HG02798 (cell line): ENCODE measurements around the gene RAMP3.
"Not testable (repeated sequence)": the region's sequence is repeated elsewhere in the genome, so short reads cannot be mapped to it uniquely, and the experiment has no call there.

Source experiments
- ATAC-seq: cut with Tn5 transposase; IDR thresholded peaks from one replicate; pipeline ENCODE4 v1.9.1; 2021; ENCODE audit warnings: mild to moderate bottlenecking; ENCODE audit not compliant: unreplicated experiment, poor library complexity

Gene RAMP3

DNA sequence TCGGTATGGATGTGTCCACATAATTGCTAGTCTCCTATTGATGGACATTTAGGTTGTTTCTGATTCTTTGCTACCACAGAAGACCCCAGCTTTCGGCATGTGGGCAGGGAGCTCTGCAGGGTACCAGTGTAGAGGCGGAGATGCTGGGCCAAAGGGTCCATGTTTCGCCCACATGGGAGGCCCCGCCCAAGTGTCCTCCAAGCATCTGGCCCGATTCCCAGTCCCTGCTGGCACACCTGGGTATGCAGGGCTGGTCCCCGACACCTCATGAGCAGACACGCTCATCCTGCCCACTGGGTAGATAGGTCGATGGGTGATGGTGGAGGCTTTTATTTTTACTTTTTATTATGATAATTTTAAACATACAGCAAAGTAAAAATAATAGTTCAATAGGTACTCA, 26.7 kb upstream of the RAMP3 start:
- no peak for ATAC-seq

DNA sequence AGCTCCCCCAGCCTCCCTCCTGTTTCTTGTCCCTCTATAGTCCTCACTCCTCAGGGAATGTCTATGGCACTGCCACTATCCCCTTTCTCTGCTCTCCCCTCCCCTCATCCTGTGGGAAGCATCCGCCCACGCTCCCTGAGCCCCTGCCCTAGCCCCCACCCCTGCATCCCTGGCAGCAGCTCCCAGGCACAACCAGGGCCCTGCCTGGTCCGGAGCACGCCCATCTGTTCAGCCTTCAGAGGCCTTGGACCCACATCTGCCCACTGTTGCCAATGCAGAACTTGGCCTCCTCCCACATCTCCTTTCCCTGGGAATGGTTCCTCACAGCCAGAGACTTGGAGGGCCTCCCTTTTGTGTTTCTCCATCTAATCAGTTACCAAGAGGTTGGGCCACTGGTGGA, 25.7 kb upstream of the RAMP3 start:
- ATAC-seq = no peak

DNA sequence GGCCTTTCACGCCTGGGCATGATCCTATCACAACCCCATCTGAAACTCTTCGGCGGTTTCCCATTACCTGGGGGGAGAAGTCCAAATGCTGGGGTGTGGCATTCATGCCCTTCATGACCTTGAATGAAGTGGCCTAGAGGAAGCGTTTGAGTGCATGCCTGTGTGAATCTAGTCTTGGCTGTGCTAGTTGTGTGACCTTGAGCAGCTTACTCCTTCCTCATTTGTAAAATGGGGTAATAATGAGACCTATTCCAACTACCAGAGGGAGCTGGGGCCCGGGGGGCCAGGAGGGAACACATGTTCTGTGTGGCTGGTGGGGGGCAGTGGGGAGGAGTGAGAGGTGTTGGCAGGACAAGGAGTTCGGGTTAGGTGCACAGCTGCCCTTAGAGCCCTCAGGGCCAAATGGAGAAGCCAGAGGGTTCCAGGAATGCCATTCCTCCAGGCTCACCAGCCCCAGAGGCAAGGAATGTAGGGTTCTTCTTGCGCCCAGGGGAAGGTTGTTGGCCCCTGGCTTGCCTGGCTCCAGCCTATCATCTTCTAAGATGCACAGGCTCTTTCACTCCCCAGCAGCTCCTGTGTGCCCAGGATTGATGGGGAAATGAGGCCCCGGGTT, 24.8 kb upstream of the RAMP3 start:
- ATAC-seq = no peak

DNA sequence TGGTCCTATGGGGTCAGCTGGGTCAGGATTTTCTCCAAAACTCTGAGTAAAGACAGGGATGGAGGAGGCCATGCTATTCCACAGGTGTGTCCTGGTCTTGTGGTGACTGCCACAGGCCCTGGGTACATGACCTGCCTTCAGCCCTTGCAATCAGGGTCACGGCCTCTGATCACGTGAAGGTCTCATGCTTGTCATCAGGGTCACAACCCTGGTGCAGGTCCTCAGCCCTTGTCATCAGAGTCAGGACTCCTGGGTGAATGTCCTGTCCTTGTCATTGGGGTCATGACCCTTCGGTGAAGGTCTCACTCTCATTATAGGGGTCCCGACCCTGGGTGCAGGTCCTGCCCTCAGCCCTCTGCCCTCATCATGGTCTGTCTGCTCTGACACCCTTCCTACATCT, 24.2 kb upstream of the RAMP3 start:
- no peak for ATAC-seq

DNA sequence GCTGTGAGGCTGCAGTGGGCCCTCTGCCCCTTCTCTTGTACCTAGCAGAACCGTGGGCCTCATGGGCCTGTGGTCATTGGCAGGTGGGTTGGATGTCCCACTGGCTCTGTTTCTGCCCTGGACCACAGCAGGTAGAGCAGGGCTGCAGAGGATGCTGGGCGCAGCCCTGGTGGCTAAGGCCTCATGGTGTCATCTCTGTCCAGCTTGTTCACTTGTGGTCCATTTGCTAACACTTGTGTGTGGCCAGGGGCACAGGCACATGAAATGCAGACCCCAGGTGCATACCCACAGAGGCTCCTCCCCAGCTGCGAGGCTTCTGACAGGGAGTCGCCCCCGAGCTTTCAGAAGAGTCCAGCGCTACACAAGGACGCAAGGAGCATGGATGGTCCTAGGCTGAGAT, 23.7 kb upstream of the RAMP3 start:
- ATAC-seq = no peak

DNA sequence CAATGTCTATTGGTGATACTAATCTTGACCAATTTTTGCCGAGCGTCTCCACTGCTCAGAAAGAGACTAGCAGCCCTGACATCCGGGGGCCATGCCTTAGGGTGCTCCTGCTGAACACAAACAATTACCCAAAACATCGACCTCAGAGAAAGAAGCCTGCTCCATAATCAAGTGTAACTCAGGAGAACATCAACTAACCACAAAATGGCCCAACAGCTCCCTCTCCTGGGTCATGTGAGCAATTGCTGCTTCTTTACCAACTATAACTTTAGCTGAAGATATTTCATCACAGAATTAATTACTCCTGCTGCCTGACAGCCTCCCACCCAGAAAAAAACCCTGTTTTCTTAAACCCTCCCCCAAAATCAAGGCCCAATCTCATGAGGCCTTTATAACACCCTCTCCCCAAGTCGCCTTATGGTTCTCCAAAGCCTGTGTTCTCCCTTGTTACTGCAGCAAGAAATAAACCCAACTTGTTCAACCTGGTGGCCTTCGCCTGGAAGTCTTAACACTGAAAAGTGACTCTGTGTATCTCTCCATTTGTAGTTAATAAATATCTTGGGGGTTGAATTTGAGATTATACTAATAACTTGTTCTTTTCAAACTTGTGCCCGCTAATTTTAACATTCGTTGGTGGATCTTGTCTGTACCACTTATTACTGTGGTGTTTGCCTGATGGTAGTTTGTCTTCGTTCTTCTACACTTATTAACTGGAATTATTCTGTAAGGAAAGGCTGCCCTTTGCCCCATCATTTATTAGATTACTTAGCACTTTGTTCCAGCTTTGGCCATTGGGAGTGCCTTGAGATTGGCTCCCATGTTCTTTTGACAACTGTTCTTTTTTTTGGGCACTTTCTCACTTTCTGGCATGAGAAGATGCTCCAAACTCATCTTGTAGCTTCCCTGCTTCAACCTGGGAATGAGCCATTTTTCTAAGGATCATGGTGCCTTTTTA, 21.2 kb upstream of the RAMP3 start:
- peak; percentile 61 for ATAC-seq

DNA sequence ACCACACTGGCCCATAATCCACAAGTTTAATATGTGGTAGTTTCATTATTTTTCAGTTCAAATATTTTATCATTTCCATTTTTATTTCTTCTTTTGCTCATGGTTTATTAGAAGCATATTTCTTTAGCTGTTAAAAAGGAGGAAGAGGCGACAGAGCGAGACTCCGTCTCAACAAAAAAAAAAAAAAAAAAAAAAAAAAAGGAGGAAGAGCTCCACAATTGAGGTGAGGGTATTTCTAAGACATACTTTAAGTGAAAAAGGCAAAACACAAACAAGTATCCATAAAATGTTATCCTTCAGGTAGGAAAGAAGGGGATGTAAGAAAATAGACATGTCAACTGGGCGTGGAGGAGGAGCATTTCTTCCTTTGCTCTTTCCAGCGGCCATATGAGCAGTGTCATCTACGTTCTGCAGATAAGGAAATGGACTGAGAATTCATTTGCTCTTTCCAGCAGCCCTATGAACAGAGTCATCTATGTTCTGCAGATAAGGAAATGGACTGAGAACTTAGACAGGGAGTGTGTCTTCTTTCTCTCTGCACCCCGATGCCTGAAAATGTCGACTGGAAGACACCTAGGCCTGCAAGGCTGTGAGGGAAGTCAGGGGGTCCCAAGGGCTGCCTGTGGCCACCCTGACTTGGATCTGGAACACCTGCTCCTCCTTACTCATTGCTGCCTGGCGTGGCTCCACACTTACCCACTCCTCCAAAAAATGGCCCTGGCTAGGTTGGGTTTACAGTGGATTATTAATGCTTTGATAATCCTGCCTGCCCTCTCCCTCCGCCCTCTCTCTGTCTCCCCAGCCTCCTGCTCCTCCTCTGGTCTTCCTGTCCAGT, 18.9 kb upstream of the RAMP3 start:
- no peak for ATAC-seq

DNA sequence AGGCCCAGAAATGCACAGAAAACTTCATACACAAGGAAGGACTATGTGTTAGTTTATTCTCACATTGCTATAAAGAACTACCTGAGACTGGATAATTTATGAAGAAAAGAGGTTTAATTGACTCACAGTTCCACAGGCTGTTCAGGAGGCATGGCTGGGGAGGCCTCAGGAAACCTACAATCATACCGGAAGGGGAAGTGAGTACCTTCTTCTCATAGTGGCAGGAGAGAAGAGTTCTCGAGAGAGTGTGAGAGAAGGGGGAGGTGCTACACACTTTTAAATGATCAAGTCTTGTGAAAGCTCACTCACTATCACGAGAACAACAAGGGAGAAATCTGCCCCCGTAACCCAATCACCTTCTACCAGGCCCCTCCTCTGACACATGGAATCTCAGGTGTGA, 16.8 kb upstream of the RAMP3 start:
- ATAC-seq = no peak

DNA sequence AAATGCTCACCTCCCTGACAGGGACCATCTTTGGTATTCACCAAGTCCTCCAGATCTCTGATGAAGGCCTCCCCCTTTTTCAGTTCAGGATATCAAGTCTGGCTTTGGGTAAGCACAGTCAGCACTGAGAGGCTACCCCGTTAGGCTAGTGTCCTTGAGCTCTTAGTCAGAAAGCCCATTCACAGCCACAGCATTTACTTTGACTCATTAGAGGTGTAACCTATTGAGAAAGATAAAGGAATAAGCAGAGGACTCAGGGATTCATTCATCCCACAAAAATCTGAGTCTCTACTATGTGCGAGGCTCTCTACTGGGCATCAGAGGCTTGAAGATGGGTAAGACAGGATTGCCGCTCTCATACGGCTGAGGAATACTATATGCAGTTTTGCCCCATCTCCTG, 14.0 kb upstream of the RAMP3 start:
- ATAC-seq = no peak

DNA sequence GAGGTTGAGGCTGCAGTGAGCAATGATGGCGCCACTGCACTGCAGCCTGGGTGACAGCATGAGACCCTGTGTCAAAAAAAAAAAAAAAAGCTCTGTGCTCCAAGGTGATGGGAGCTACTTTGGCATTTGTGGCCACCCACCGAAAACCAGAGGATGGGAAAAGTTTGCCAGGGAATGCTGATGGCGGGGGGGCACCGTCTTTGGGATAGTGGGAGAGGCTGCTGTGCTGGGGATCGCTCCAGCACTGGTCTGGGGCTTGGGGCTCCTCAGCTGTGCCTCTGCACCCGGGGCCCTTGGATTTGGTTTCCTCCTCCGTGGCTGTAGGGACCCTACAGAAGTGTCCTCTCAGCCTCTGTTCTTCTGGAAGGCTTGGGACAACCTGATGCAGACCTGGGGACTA, 11.7 kb upstream of the RAMP3 start:
- no peak for ATAC-seq

DNA sequence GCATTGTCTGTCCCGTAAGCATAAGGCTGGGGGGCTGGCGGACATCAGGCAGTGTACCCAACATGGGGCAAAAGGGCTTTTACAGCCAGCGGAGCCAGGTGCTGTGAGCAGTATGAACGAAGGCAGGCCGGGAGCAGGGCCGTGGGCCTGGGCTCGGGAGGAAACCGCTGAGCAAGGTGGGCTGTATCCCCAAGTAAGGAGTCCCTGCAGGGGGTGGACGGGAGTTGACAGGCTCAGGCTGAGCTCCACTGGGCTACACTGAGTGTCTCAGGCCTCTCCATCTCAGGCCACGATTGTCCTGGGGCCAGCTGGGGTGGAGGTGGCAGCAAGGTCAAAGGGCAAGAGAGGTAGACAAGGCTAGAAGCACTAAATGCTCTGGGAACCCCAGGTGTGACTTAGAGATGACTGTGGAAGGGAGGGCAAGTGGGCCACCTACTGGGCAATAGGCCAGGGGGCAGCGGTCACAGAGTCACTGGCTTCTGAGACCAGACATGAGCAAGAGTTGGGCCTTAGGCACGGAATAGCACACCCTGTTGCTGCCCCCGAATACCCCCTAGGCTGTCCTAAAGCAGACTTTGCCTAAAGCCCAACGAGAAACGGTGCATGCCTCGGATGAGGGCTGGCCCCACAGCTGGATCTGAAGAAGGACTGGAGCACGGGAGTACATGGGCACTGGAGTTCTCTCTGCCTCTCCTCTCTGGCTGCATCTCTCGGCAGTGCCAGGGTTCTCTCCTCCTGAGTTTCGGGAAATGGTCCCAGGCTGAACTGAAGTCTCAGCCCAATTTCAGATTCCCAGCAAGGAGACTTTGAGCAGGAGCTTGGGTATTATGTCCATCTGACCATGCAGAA, 10.8 kb upstream of the RAMP3 start:
- ATAC-seq = no peak

DNA sequence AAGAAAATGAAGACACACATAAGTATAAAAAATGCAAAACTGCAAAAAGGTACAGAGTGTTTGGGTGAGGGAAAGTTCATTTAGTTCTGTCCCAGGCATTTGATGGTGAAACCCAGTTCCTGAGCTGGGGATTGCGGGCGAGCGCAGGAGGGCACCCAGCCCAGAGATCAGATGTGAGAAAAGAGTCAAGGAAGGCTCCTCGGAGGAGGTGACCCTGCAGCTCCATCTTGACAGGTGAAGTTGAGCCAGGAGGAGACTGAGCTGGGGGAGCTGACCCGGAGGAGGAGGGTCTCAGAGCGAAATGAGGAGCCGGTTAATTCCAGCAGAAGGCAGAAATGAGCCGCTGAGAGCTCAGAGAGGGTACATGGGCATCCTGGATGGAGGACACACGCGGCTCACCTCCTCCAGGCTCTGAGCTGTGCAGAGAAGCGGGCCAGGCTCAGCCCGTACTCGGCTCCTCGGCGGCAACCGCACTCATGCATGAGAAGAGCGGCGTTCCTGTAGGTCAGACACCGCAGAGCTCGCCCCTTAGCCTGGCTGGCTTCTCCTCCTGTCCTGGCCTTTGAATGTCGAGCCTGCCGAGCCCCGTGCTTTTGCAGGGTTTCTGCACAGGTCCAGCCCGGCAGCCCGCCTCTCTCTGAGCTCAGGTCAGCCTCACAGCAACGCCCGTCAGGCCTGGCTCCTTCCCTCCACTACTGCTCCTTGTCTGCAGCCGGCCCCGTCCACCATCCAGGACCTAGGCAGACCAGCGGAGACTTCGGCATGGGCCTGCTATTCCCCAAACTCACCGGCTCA, 9.5 kb upstream of the RAMP3 start:
- no peak for ATAC-seq

DNA sequence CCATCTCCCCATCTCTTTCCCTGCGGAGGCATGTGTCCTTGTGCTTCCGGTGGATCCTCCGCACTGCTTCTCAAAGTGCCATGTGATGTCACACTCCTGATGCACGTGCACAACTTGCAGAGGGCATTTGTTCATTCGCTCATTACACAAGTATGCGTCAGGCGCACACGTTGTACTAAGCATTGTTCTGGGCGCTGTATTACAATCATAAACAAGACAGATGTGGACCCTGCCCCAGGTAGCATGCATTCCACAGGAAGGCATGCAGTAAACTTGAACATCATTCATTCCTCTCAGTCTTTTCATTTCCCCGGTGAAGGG, 9.0 kb upstream of the RAMP3 start:
- no peak for ATAC-seq

DNA sequence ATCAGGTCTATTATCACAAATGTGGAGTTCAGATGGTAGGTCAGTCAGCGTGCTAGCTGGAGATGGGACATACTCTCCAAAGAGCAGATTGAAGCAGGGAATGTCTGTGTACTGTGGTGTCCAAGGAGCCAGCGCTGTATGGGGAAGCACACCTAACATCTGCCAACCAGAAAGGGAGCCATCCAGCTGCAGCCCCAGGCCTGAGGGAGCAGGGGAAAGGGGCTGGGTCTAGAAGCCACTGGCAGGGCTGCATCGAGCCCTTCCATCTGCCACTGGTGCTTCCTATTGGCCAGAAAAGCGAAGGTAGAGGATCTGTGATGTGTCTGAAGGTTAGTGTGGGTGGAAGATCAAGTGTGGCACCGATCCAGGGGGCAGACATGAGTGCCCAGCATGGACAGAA, 8.0 kb upstream of the RAMP3 start:
- ATAC-seq = no peak

DNA sequence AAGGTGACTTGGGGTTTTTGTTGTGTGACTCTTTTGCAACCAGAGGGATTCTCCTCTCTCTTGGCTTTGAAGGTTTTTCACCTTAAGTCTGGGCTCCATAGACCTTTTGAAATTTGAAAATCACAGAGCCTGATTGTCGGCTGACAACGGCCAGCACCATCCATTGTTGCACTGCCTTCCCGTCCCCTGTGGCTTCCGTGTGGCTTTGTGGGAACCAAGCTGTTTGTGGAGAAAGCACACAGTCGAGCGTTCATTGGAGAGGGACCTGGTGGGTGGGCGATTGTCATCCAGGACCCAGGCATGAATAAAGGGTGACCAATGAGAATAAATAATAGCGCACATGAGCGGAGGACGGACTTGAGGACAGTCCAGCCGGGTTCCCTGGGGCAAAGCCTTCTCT, 7.4 kb upstream of the RAMP3 start:
- no peak for ATAC-seq

DNA sequence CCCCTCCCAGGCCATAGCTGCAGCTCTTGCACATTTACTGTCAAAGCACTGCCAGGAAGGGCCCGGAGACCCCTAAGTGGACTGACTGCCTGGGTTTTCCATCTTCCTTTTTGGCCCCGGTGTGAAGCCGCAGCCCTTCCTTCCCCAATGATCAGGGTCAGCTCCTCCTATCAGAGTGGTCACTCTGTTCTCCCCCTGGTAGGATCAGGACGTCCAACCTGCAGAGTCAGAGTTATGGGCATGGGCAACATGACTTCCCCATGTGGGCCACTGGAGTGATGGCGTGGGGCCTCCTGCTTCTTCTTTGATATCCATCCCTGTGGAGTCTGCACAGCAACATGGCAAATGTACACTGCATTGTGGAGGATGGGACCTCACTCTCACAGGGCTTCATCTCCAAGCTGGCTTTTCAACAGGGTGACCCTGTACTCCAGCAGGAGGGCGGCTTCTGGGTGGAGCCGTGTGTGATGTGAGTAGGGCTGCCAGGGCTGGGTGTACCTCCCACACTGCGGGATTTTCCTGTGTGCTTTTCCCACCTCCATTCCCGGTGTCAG, 6.4 kb upstream of the RAMP3 start:
- ATAC-seq = no peak

DNA sequence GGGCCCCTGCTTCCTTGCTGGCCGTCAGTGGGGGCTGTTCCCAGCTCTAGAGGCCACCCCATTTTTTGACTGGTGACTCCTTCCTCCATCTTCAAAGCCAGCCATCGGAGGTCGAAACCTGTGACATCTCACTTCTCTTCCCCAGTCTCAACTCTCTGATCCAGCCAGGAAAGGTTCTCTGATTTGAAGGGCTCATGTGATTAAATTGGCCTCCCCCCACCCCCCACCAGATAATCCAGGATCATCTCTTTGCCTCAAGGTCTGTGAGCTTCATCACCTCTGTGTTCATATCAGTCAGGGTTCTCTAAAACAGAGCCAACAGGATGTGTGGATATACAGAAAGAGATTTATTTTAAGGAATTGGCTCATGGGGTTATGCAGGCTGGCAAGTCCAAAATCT, 5.6 kb upstream of the RAMP3 start:
- no peak for ATAC-seq

DNA sequence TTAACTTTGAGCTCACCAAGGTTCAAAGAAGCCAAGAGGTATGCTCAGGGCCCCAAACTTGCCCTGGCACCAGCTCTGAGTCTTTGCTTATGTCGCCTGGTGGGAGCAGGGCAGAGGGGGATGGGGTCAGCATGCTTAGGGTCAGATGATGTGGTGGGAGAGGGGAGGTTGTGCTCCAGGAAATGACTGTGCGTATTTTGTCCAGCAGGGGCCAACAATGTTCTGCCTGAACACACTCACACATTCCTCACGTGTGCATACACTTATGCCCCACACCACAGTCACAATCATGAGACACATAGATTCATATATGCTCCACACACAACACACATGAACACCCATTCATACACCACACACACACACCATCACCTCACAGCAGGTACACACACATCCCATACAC, 4.4 kb upstream of the RAMP3 start:
- ATAC-seq = no peak

DNA sequence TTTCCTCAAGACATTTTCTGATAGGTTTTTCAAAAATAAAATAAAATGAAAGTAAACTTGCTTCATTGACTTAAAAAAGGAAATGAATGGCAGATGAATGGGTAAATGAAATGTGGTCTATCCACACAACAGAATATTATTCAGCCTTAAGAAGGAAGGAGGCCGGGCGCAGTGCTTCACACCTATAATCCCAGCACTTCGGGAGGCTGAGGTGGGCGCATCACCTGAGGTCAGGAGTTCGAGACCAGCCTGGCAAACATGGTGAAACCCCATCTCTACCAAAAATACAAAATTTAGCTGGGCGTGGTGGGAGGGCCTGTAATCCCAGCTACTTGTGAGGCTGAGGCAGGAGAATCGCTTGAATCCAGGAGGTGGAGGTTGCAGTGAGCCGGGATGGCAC, 3.7 kb upstream of the RAMP3 start:
- not testable (repeated sequence) for ATAC-seq
